SH-SY5Y (cell line): ENCODE results near the gene KIAA0930.

ENCODE experiments used
- GATA2 ChIP-seq: IDR thresholded peaks from 2 replicates; pipeline ENCODE4 v1.6.1; 2011; ENCODE audit warnings: mild to moderate bottlenecking, low read depth, low read length
- GATA3 ChIP-seq: IDR thresholded peaks from 2 replicates; pipeline ENCODE4 v1.6.1; 2011; ENCODE audit warnings: low read depth, mild to moderate bottlenecking, low read length, moderate library complexity

GRCh38 chr22:45195616-45196015, 45.1 kb downstream of the KIAA0930 start:
- TF ChIP-seq GATA3 (no peak), GATA2 (no peak)
